IPS-20b (cell line): ENCODE results near the gene NBPF6.
"Not testable (repeated sequence)": the region's sequence is repeated elsewhere in the genome, so short reads cannot be mapped to it uniquely, and the experiment has no call there.

Experiments
- H3K27ac ChIP-seq: one replicate; pipeline ENCODE4 v1.5.1; 2013; ENCODE audit warnings: low read length
- H3K27me3 ChIP-seq: 2 replicates; pipeline ENCODE4 v1.6.1; 2013; ENCODE audit warnings: mild to moderate bottlenecking, low read length, inconsistent platforms; ENCODE audit not compliant: insufficient read depth
- H3K36me3 ChIP-seq: 2 replicates; pipeline ENCODE4 v1.6.1; 2013; ENCODE audit warnings: low read depth, mild to moderate bottlenecking, inconsistent platforms, low read length, moderate library complexity; ENCODE audit not compliant: insufficient read depth
- H3K4me1 ChIP-seq: 2 replicates; pipeline ENCODE4 v1.6.1; 2013; ENCODE audit warnings: mild to moderate bottlenecking, control low read depth, inconsistent platforms, low read length, moderate library complexity; ENCODE audit not compliant: insufficient read depth
- H3K4me3 ChIP-seq: 2 replicates; pipeline ENCODE4 v1.5.1; 2013; ENCODE audit warnings: mild to moderate bottlenecking, low read length, inconsistent platforms
- H3K9ac ChIP-seq: 2 replicates; pipeline ENCODE4 v1.6.1; 2013; ENCODE audit warnings: low read depth, mild to moderate bottlenecking, inconsistent platforms, low read length, moderate library complexity
- H3K9me3 ChIP-seq: 2 replicates; pipeline ENCODE4 v1.6.1; 2013; ENCODE audit warnings: mild to moderate bottlenecking, low read depth, low read length, inconsistent platforms; ENCODE audit not compliant: insufficient read depth

The NBPF6 gene

DNA sequence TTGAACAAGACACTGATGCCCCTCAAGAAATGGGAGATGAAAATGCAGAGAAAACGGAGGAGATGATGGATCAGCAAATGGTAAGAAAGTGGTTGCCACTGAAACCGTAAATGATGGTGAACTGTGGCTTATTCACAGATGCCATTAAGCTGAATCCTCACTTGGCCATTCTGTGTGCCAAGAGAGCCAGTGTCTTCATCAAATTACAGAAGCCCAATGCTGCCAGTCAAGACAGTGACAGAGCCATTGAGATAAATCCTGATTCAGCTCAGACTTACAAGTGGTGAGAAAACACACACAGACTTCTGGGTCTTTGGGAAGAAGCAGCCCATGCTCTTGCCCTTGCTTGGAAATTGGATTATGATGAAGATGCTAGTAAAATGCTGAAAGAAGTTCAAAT, 52.5 kb downstream of the NBPF6 start:
- Histone ChIP-seq H3K9ac (no peak overlapping the region), H3K27me3 (no peaks in the 10 kb centered on the region), H3K9me3 (no peaks in the 10 kb centered on the region), H3K4me1 (peaks cover 10% of the 10 kb centered on the region; the same call in 1 of the 2 replicates), H3K27ac (no peak overlapping the region), H3K36me3 (no peaks in the 10 kb centered on the region), H3K4me3 (no peak overlapping the region)

DNA sequence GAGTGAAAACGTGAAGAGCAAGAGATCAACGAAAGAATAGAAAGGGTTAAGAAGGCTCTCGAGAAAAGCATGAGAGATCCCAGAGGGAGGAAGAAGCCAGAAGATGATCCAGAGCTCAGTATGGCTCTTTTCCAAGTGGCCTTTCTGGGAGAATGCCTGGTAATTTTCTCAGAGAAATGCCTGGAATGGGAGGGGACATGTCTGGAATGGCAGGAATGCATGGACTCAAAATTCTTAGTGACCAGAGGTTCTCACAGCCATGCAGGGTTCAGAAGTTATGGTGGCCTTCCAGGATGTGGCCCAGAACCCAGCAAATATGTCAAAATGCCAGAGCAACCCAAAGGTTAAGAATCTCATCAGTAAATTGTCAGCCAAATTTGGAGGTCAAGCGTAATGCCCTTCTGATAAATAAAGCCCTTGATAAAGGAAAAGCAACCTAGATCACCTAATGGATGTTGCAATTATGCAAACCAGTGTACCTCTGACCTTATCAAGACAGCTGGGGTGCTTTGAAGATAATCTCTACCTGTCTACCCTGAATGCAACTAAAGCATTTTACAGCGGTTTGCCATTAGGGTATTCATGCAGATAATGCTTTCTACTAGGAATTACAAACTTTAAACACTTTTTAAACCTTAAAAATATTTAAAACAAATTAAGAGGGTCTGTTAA, 53.1 kb downstream of the NBPF6 start:
- H3K27ac ChIP-seq = no peak overlapping the region

DNA sequence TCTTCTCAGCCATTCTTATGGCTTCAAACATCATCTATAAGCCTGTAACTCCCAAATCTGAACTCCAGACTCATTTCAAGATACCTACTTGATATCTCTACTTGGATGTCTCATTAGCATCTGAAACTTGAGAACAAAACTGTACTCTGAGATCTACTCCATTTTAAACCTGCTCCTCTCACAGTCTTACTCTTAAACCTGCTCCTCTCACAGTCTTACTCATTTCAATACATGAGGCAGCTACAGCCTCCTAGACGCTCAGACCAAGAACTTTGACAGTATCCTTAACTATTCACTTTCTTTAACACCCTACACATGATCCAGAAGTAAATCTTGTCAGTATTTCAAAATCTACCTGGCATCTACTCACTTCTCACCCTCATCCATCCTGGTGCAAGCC, 54.3 kb downstream of the NBPF6 start:
- no peak overlapping the region for H3K27ac ChIP-seq
- H3K9me3 ChIP-seq = no peaks in the 10 kb centered on the region
- H3K4me1 ChIP-seq = peaks cover 10% of the 10 kb centered on the region; the same call in 1 of the 2 replicates
- H3K9ac ChIP-seq = no peak overlapping the region
- H3K27me3 ChIP-seq = no peaks in the 10 kb centered on the region
- H3K4me3 ChIP-seq = no peak overlapping the region
- H3K36me3 ChIP-seq = no peaks in the 10 kb centered on the region

More for the DNA sequence above, 53.1 kb downstream of the NBPF6 start:
- Histone ChIP-seq H3K4me3 (no peak overlapping the region), H3K4me1 (peaks cover 10% of the 10 kb centered on the region; the same call in 1 of the 2 replicates), H3K9ac (no peak overlapping the region), H3K27me3 (no peaks in the 10 kb centered on the region), H3K9me3 (no peaks in the 10 kb centered on the region), H3K36me3 (no peaks in the 10 kb centered on the region)

DNA sequence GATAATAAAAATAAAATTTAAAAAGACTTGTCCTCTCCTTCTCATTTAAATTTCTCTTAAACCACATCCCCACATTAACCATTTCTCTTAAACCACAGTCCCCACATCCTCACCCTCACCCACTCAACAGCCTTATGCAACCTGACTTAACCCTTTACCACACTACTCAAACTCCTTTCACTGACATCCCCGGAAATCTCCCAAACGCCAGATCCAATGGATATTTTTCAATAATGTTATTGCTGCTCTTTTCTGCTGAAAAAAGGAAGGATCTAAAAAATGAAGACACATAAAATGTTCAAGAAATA, 55.6 kb downstream of the NBPF6 start:
- H3K4me1 ChIP-seq = peaks cover 10% of the 10 kb centered on the region; the same call in 1 of the 2 replicates
- no peak overlapping the region for H3K9ac ChIP-seq
- H3K4me3 ChIP-seq = no peak overlapping the region
- H3K27me3 ChIP-seq = no peaks in the 10 kb centered on the region
- H3K9me3 ChIP-seq = no peaks in the 10 kb centered on the region
- H3K36me3 ChIP-seq = no peaks in the 10 kb centered on the region
- no peak overlapping the region for H3K27ac ChIP-seq

DNA sequence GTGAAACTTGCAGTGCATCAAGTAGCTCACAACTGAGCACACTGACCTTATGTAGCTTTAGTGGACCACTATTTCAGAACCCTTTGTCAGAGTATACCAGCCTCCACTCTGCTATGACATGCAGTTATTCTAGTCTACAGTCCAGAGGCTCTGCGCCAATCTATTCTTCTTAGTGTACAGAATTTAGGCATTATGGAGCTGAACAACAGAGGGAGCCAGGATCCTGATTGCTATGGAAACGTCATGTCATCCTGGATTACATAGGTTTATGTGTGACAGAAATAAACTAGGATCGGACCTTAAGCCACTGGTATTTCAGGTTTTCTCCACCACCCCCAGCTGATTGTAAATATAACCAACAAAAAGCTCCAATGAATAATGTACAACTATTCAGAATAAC, 61.6 kb downstream of the NBPF6 start:
- H3K27me3 ChIP-seq = no peaks in the 10 kb centered on the region
- H3K9me3 ChIP-seq = no peaks in the 10 kb centered on the region
- H3K27ac ChIP-seq = no peak overlapping the region
- no peaks in the 10 kb centered on the region for H3K36me3 ChIP-seq
- no peaks in the 10 kb centered on the region for H3K4me1 ChIP-seq
- H3K9ac ChIP-seq = no peak overlapping the region
- no peak overlapping the region for H3K4me3 ChIP-seq

DNA sequence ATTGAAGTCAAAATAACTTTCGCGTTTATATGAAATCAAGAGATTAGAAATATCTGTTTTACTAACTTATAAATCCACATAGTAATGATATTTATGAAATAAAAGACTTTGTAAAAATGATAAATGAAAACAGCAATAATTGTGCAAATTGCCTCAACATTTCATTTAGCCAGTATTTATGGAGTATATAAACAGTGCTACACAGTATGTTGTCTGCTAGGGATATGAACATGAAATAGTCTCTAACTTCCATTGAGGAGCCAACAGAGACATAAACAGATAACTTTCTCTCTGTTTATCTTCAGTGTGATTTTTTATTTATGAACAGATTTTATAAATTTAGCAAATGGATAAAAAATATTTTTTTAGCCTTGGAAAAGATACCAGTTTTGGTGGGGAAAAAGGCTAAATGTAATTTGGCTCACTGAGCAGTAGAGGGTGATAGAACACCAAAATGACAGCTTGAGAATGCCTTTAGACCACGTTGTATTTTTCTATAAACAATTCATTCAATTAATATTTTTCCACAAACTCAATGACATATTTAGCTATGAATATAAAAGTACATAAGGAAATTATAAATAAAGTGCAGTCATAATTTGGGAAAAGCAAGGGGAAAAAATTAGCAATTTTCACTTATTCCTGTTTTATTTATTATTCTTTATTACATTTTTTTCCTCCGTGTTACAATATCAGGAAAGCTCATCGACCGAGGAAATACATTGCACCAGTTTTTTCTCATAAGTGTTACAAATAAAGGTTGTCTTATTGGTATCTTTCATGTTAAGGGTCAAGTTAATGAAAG, 62.3 kb downstream of the NBPF6 start:
- Histone ChIP-seq H3K9ac (no peak overlapping the region), H3K9me3 (no peaks in the 10 kb centered on the region), H3K4me3 (no peak overlapping the region), H3K4me1 (no peaks in the 10 kb centered on the region), H3K36me3 (no peaks in the 10 kb centered on the region), H3K27ac (no peak overlapping the region), H3K27me3 (no peaks in the 10 kb centered on the region)

DNA sequence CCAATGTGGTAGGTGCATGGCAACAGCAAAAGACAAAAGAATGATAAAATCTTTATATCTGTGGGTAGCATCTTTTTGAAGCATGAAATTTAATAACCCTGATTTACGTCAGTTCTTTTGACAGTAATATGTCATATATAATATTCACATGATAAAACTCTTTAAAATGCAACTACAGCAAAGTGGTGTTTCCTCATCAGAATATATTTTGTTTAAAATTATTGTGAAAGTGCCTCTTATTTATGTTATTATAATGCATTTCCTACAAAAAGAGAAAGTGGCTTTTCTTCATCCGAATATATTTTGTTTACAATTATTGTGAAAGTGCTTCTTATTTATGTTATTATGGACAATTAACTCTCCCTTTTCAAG, 62.9 kb downstream of the NBPF6 start:
- Histone ChIP-seq H3K27me3 (no peaks in the 10 kb centered on the region), H3K9me3 (no peaks in the 10 kb centered on the region), H3K27ac (no peak overlapping the region), H3K9ac (no peak overlapping the region), H3K36me3 (no peaks in the 10 kb centered on the region), H3K4me3 (no peak overlapping the region), H3K4me1 (no peaks in the 10 kb centered on the region)

DNA sequence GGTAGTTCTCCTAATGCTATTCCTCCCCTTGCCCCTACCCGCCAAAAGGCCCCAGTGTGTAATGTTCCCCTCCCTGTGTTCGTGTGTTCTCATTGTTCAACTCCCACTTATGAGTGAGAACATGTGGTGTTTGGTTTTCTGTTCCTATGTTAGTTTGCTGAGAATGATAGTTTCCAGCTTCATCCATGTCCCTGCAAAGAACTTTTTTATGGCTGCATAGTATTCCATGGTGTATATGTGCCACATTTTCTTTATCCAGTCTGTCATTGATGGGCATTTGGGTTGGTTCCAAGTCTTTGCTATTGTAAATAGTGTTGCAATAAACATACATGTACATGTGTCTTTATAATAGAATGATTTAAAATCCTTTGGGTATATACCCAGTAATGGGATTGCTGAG, 63.8 kb downstream of the NBPF6 start:
- H3K4me1 ChIP-seq, H3K9ac ChIP-seq, H3K9me3 ChIP-seq, H3K27ac ChIP-seq, H3K27me3 ChIP-seq, H3K4me3 ChIP-seq, H3K36me3 ChIP-seq: not testable (repeated sequence)

DNA sequence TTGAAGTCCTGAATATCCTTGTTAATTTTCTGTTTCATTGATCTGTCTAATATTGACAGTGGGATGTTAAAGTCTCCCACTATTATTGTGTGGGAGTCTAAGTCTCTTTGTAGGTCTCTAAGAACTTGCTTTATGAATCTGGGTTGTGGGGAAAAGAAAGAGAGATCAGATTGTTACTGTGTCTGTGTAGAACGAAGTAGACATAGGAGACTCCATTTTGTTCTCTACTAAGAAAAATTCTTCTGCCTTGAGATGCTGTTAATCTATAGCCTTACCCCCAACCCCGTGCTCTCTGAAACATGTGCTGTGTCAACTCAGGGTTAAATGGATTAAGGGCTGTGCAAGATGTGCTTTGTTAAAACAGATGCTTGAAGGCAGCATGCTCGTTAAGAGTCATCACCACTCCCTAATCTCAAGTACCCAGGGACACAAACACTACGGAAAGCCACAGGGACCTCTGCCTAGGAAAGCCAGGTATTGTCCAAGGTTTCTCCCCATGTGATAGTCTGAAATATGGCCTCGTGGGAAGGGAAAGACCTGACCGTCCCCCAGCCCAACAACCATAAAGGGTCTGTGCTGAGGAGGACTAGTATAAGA, 67.3 kb downstream of the NBPF6 start:
- not testable (repeated sequence) for H3K9ac ChIP-seq, H3K9me3 ChIP-seq, H3K4me3 ChIP-seq, H3K27me3 ChIP-seq, H3K27ac ChIP-seq, H3K4me1 ChIP-seq, H3K36me3 ChIP-seq
